GM19452 (cell line): Measurements from ENCODE around the gene CCDC188.
"Not testable (repeated sequence)": the region's sequence is repeated elsewhere in the genome, so short reads cannot be mapped to it uniquely, and the experiment has no call there.

Experiments used
- ATAC-seq: cut with Tn5 transposase; IDR thresholded peaks from one replicate; pipeline ENCODE4 v1.9.1; 2021; ENCODE audit not compliant: unreplicated experiment

Gene CCDC188

GRCh38 chr22:20171288-20172140, 20.7 kb upstream of the CCDC188 start:
- ATAC-seq: no peak

GRCh38 chr22:20170170-20170569, 19.3 kb upstream of the CCDC188 start:
- ATAC-seq: no peak

DNA sequence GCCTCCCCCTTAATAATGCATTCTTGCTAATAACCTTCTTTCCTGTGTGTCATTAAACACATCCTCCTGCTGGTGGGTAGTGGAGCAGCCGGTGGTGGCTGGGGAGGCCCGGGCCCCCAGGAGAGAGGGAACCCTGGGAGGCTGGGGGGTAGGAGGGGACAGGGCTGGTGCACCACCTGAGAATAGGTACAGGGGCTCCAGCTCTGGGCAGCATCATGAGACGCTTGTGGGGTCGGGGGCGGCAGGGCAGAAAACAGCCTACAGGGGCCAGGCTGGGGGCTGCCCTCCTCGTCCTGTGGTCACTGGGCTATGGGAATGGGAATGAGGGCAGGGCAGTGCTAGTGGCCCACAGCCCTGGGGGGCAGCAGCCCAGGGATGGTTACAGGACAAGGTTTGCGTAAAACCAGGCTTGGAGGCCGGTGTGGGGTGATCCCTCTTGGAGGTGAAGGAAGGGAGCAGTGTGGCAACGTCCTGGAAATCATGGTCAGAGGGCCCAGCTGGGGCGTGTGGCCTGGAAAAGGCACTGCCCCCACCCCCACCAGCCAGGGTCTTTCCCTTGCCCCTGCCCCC, 18.5 kb upstream of the CCDC188 start:
- no peak for ATAC-seq

DNA sequence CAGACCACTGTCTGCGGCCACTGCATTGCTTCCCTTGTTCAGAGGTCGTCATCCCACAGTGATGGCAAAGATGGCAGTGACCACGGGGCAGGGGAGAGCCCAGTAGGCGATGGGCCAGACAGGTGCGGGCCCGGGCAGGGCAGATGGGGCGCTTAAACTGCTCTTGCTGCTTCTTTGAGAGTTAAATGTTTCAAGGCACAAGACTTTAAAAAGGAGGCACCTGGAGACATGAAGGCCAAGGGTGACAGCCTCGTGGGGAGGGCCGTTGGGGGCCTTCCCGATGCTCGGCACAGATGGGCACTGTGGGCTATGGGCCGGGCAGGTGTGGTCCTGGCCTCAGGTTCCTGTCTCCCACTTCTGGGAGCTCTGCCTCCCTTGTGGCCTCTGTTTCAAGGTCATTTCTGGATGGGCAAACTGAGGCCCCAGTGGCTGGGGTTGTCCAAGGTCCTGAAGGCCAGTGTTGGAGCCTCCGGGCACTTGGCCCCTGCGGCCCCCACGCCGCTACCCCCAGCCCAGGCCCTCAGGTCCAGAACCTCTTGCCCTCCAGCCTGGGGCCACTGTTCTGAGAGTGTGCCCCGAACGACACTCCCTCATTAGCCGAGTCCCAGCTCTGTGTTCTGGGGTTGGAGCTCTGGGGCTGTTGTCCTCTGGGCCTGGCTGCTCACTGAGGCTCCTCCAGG, 16.9 kb upstream of the CCDC188 start:
- no peak for ATAC-seq

DNA sequence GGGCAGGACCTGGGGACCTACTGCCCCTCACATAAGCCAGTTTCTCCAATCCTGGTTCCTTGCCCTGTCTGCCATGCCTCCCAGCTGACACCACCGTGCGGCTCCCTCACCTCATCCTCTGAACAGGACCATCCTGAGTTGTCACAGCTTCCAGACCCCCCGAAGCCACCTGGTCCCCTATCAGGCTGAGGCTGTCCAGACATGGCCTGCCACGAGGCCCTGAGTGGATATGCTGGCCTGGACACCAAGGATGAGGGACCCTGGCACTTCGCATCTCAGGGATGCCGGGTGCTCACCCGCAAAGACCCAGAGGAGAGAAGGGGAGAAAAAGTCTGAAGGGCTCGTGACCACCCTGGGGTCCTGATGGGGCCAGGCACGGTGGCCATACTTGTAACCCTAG, 15.8 kb upstream of the CCDC188 start:
- ATAC-seq: no peak

DNA sequence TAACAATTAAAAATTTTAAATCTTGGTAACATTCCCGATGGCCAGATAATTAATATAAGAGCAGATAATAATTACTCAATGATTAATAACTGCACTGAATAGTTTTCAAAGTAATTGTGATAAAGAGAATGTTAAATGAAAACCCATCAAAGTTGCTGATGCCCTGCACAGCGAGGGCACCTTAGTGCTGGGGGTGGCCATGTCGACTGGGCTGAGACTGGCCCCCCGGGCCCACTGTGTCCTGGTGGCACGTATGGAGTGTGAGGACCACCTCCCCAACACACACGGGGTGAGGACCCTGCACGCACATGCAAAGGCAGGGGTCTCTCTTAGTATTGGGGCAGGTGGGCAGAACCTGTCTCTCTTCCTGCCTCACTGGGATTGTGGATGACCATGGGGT, 15.1 kb upstream of the CCDC188 start:
- ATAC-seq: no peak

- ATAC-seq: no peak
Observed at GRCh38 chr22:20165421-20165820, 14.6 kb upstream of the CCDC188 start.

DNA sequence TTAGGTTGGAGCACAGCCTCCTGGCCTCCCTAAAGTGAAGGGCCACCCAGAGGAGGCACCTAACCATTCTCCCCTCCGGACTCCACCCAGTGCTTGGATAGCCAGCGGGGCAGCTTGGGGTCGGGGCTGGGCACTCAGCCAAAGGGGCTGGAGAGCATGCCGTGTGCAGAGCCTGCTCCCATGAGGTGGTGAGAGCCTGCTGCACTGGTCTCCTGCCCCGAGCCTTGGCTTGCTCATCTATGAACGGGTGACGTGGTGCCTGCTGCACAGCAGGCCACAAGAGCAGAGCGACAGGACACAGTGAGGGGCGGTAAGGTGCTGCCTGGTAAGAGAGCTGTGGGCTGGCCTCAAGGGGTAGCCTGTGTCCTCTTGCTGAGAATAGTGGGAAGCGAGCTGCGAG, 14.0 kb upstream of the CCDC188 start:
- ATAC-seq: no peak

DNA sequence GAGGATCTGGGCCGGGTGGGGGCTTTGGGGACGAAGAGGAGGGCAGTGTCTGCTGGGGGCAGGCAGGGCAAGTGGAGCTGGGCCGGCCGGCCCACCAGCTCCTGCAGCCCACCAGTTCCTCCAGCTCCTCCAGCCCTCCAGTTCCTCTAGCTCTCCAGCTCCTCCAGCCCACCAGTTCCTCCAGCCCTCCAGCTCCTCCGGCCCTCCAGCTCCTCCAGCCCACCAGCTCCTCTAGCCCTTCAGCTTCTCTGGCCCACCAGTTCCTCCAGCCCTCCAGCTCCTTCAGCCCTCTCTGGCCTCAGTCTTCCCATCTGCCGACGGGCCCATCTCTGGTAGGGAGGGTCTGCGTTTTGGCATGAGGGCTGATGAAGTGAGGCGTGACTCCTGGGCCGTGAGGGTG, 9.2 kb upstream of the CCDC188 start:
- ATAC-seq: no peak

DNA sequence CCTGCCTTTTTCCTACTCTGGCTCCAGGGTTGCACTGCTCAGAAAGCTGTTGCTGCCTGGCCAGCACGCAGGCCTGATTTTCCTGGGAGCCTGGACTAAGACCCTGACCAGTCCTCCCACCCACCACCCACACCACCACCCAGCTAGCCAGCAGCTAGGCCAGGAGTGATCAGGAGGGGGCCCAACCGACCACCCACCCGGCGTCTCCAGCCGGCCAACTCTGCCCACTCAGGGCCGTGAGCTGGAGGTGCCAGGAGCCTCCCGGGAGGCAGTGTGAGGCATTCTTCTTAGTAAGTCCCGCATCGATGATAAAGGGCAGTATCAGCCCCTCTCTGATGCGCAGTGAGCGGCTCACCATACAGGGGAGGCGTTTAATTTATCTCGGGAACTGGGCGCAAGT, 8.7 kb upstream of the CCDC188 start:
- ATAC-seq: not testable (repeated sequence)

DNA sequence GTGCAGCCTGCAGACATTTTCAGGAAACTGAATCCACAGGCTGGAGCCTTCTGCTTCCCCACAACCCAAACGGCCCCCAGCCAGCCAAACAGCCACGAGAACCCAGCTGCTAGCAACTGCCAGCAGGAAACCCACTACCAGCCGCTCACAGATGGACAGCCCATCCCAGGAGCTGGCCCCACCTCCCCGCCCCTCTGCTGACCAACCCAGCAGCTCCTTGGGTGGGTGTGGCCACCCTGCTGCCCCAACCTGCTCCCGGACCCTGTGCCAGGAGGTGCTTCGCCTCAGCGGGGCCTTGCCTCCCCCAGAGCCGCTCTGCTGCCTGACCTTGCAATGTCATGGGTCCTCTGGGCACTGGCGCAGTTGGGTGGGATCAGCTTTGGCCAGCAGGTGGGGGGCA, 8.2 kb upstream of the CCDC188 start:
- no peak for ATAC-seq

DNA sequence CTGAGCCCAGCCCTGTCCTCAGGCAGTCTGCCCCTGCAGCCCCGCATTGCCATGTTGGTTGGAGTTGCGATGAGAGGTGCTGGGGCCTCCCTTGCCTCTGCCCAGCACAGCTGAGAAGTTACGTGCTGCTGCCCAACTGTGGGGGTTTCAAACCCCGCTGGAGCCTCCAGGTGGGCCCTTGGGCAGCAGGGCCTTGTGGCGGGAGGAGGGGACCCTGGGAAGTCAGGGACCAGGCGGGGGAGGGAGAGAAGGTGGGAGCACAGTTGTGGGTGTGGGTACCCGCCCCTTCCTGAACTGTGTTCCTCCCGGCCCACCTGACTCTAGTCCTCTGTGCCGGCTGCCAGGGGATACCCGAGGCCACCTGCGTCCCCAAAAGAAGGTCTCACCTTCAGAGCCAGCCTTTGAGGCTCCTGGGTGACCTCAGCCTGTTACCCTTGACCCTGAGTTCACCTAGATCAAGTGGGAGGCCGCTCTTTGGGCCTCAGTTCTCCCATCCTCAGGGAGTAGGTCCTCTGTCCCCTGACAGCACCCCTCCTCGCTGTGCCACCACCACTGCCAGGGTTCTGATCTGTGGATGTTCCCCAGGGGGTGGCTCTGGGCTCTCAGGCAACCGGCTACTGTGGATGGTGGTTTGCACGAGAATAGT, 7.7 kb upstream of the CCDC188 start:
- ATAC-seq: no peak

DNA sequence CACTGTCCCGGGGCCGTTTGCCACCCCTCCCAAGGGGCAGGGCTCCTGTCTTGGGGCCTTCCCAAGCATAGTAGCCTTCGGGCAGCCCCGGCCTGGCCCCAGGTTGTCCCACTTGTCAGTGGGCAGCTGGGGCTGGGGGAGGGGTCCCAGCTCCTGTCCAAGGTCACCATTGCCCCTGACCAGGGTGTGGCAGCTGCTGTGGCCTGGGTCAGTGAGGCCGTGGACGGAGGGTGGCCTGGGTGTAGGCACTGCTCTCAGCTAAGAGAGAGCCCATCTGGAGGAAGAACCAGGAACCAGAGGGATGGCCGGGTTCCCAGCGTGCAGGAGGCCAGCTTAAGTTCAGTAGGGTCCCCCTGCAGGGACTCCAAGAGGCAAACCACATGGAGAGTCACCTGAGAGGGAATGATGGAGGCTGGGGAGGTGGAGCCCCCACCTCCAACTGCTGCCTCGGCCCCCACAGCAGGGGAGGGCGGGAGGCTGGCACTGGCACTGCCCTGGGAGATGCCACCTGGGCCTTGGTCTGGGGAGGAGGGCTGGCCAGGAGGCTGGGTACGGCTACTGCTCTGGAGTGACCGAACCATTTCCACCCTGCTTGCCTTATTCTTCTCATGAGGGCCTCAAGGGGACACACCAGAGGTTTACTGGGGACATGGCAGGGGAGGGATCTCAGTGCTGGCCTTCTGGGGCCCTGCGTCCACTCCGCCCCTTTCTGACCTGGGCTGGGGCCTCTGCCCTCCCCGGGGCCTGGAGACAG, 6.8 kb upstream of the CCDC188 start:
- ATAC-seq: no peak

DNA sequence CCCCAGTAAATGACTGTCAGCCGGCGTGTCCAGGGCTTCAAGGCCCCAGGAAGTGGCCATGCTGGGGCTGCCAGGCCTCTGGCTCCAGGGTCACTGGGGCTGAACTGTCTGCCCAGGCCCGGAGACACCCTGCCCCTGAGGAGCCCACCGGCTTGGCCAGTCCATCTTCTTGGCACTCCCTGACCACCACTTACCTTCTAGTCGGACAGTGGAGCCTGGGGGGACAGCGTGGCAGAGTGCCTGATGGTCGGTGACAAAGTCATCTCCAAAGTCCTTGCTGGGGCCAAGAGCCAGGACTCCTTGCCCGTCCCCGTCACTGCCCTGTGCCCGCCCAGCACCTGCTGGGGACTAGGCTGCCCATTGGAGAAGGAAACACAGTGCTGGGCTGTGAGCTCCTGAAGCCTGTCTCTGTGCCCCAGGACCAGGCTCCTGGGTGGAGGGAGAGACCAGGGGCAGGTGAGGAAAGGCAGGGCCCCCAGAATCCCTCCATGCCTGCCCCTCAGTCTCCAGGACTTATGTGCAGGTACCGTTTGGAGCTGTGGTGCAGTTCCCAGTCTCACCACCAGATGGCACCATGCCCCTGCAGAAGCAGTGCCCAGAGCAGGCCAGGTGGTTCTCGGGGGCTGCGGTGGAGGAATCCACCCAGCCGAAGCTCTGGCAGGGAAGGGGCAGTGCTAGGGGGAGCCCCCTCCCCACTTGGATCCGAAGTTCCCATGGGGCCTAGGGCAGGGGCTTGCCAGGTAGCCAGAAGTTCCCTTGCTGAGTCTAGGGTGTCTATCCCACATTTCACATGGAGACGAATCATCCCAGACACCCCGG, 6.0 kb upstream of the CCDC188 start:
- ATAC-seq: no peak

DNA sequence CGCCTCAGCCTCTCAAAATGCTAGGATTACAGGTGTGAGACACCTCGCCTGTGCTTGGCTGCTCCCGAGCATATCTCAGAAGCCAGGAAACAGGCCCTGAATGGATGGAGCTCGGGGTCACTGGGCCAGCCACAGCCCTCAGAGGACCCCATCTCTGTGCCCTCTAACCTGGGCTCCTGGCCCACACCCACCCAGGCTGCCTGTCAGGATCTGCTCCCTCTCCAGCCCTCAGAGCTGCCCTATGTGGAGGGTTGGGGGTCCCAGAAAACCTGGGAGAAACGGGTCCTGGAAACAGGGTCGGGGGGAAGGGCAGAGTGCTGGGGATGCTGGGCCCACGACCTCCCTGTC, 5.2 kb upstream of the CCDC188 start:
- no peak for ATAC-seq

DNA sequence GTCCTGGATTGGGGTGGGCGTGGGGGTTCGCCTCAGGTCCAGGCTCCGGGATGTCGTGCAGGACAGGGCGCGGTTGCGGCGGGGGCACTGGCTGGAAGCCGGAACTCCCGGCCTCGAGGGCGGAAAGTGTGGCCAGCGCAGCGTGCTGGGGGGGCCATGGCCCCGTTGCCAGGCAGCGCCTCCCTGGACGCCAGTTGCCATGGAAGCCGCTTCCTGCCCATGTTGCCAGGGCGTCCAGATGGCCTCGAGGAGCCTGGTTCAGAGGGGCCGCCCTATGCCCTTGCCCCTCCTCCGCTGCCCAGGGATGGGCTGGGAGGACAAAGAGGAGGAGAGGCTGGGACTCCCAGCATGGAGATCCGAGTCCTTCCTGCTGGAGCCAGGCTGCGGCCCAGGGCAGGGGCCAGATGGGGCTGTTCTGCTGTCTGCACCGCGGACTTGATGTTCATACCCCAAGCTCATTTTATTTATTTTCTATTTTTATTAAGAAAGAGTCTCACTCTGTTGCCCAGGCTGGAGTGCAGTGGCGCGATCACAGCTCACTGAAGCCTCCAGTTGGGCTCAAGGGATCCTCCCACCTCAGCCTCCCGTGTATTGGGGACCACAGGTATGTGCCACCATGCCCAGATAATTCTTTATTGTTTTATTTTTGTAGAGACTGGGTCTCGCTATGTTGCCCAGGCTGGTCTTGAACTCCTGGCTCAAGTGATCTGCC, 4.6 kb upstream of the CCDC188 start:
- ATAC-seq: no peak

- ATAC-seq: no peak
Observed at GRCh38 chr22:20154602-20155187, 3.8 kb upstream of the CCDC188 start.

- no peak for ATAC-seq
Observed at GRCh38 chr22:20153945-20154344, 3.1 kb upstream of the CCDC188 start.

DNA sequence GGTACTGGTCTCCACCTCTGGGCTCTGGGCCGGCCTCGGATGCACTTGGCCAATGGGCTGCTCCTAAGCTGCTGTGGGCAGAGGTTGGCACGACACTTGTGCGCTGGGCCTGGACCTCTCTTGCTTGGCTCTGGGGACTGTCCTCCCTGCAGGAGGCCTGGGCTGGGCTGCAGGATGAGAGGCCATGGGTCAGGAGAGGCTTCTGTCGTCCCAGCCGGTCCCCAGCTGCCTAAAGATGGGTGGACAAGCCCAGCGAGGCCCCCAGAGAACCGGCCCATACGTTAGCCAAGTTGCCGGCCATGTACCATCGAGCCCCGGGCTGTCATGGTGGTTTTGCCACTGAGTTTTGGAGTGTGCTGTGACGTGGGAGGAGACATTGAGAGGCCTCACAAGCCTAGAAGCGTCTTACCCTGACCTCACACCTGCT, 1.6 kb upstream of the CCDC188 start:
- no peak for ATAC-seq
